HG03460 (cell line): ENCODE measurements around the gene TEX2.
A peak's percentile ranks its signal among the peaks of the same experiment; 100 is the strongest.

Experiments
- ATAC-seq: cut with Tn5 transposase; IDR thresholded peaks from one replicate; pipeline ENCODE4 v1.9.1; 2021; ENCODE audit not compliant: unreplicated experiment

TEX2 gene

GRCh38 chr17:64120972-64121786 is 141.9 kb downstream of the TEX2 start:
- ATAC-seq = peak; percentile 62

- no peak for ATAC-seq
Measured at GRCh38 chr17:64120159-64120810, 142.8 kb downstream of the TEX2 start.

- no peak for ATAC-seq
Measured at GRCh38 chr17:64117981-64118979, 144.8 kb downstream of the TEX2 start.

GRCh38 chr17:64115822-64116534 is 147.1 kb downstream of the TEX2 start:
- ATAC-seq = no peak

- ATAC-seq = no peak
Measured at GRCh38 chr17:64115043-64115698, 147.9 kb downstream of the TEX2 start.

GRCh38 chr17:64113006-64113405 is 150.1 kb downstream of the TEX2 start:
- no peak for ATAC-seq

GRCh38 chr17:64111831-64112230 is 151.2 kb downstream of the TEX2 start:
- no peak for ATAC-seq

- no peak for ATAC-seq
Measured at GRCh38 chr17:64110379-64111152, 152.5 kb downstream of the TEX2 start.

- ATAC-seq = no peak
Measured at GRCh38 chr17:64109400-64109799, 153.7 kb downstream of the TEX2 start.

GRCh38 chr17:64107500-64108236 is 155.4 kb downstream of the TEX2 start:
- no peak for ATAC-seq

GRCh38 chr17:64106918-64107317 is 156.1 kb downstream of the TEX2 start:
- ATAC-seq = no peak

GRCh38 chr17:64103391-64104364 is 159.4 kb downstream of the TEX2 start:
- no peak for ATAC-seq

GRCh38 chr17:64102627-64103390 is 160.3 kb downstream of the TEX2 start:
- ATAC-seq = no peak

GRCh38 chr17:64099543-64099942 is 163.5 kb downstream of the TEX2 start:
- no peak for ATAC-seq
